GM12878 (cell line): ENCODE data around the gene MARS1. TPM values are rescaled to one million over a fixed set of nuclear protein-coding genes. Genes with fewer than 3 reads are reported as not detected.

Source experiments
- ATAC-seq: fragments of 200-7000 bp; cut with Tn5 transposase; 3 replicates; pipeline ENCODE4 v1.9.1; 2020; ENCODE audit warnings: mild to moderate bottlenecking, moderate library complexity
- BruUV-seq: library from RNA; stranded (reverse); fragments of 400-500 nt; replicated peaks from 2 replicates; lab custom pipeline; 2021; lab: Mats Ljungman, UMichigan
- CTCF ChIA-PET: fragments of 300-600 bp; sonication (Branson Sonifier 250); formaldehyde crosslinking; extraction: SDS; loops from one replicate; lab custom pipeline; 2021; ENCODE audit warnings: inconsistent platforms; lab: Yijun Ruan, JAX
- POLR2A ChIA-PET: fragments of 350-600 bp; formaldehyde crosslinking; extraction: SDS; loops from one replicate; lab custom pipeline; 2021; ENCODE audit warnings: inconsistent platforms; lab: Charles Lee
- RAD21 ChIA-PET: fragments of 300-600 bp; sonication (Branson Sonifier 250); formaldehyde crosslinking; loops from one replicate; lab custom pipeline; 2023; ENCODE audit warnings: antibody characterized with exemption; ENCODE audit not compliant: unreplicated experiment; lab: Charles Lee
- SMC1A ChIA-PET: fragments of 300-600 bp; sonication (Branson Sonifier 250); formaldehyde crosslinking; loops from one replicate; lab custom pipeline; 2023; ENCODE audit not compliant: unreplicated experiment, uncharacterized antibody; lab: Charles Lee
- DNase-seq: peaks from one replicate; pipeline ENCODE4 v3.0.0-alpha.2; 2011; ENCODE audit warnings: low read depth, low spot score
- FAIRE-seq: peaks from 3 replicates; lab custom pipeline; 2011; peaks lifted over from hg19 to GRCh38; lab: Jason Lieb, UNC
- H2AFZ ChIP-seq: 2 replicates; pipeline ENCODE4 v1.6.0; 2011; ENCODE audit warnings: low read depth, low read length, control low read depth; ENCODE audit not compliant: control insufficient read depth
- H3K27ac ChIP-seq: 2 replicates; pipeline ENCODE4 v1.5.1; 2011; ENCODE audit warnings: control low read depth; ENCODE audit not compliant: control insufficient read depth, insufficient read depth
- H3K27me3 ChIP-seq, 2 experiments: replicated peaks in 1 of 2; 2 replicates each; pipeline versions ENCODE4 v1.6.0 to v1.6.1; 2011; ENCODE audit warnings: low read length in 1 of 2; ENCODE audit not compliant: control insufficient read depth in 2 of 2, insufficient read depth in 2 of 2
- H3K36me3 ChIP-seq, 2 experiments: 2 replicates each; pipeline ENCODE4 v1.5.1; 2011; ENCODE audit warnings: low read length in 1 of 2; ENCODE audit not compliant: control insufficient read depth in 2 of 2, insufficient read depth in 2 of 2
- H3K4me1 ChIP-seq: 2 replicates; pipeline ENCODE4 v1.6.1; 2011; ENCODE audit warnings: mild to moderate bottlenecking, low read length, moderate library complexity, mixed read lengths; ENCODE audit not compliant: control insufficient read depth, insufficient read depth
- H3K4me2 ChIP-seq: 2 replicates; pipeline ENCODE4 v1.6.0; 2011; ENCODE audit warnings: control low read depth; ENCODE audit not compliant: control insufficient read depth, insufficient read depth
- H3K4me3 ChIP-seq: fragments of 200-600 bp; sonication (generic); 2 replicates; pipeline ENCODE4 v1.5.1; 2016
- H3K79me2 ChIP-seq: 2 replicates; pipeline ENCODE4 v1.6.0; 2011; ENCODE audit warnings: low read length; ENCODE audit not compliant: control insufficient read depth, insufficient read depth
- H3K9ac ChIP-seq: 2 replicates; pipeline ENCODE4 v1.8.0; 2011; ENCODE audit warnings: low read length, control low read depth, mixed read lengths; ENCODE audit not compliant: control insufficient read depth, insufficient read depth
- H3K9me3 ChIP-seq: replicated peaks from 3 replicates; pipeline ENCODE4 v1.5.1; 2011; ENCODE audit warnings: mild to moderate bottlenecking, low read length; ENCODE audit not compliant: control insufficient read depth, insufficient read depth
- H4K20me1 ChIP-seq: 2 replicates; pipeline ENCODE4 v1.6.0; 2011; ENCODE audit not compliant: control insufficient read depth, insufficient read depth
- BCL11A ChIP-seq: IDR thresholded peaks from 2 replicates; pipeline ENCODE4 v1.6.1; 2011; ENCODE audit warnings: low read depth, low read length
- BCLAF1 ChIP-seq: fragments of 450-650 bp; IDR thresholded peaks from 2 replicates; pipeline ENCODE4 v1.6.1; 2017; ENCODE audit warnings: antibody characterized with exemption, mild to moderate bottlenecking, moderate library complexity
- RFX5 ChIP-seq: IDR thresholded peaks from 2 replicates; pipeline ENCODE4 v1.6.1; 2011; ENCODE audit warnings: low read depth, low read length, improper control_type of control experiment
- SPI1 ChIP-seq: IDR thresholded peaks from 2 replicates; pipeline ENCODE4 v1.6.1; 2011; ENCODE audit warnings: low read depth, mild to moderate bottlenecking, low read length, moderate library complexity, borderline replicate concordance; ENCODE audit not compliant: insufficient read depth
- STAT3 ChIP-seq: IDR thresholded peaks from 2 replicates; pipeline ENCODE4 v1.6.1; 2011; ENCODE audit warnings: low read depth, low read length, improper control_type of control experiment
- TAF1 ChIP-seq: IDR thresholded peaks from 2 replicates; pipeline ENCODE4 v1.6.1; 2011; ENCODE audit warnings: mild to moderate bottlenecking, low read depth, low read length, borderline replicate concordance
- USF1 ChIP-seq: IDR thresholded peaks from 2 replicates; pipeline ENCODE4 v1.6.1; 2011; ENCODE audit warnings: borderline replicate concordance, low read depth, mild to moderate bottlenecking, moderate library complexity, mixed read lengths, low read length; ENCODE audit not compliant: insufficient read depth; ENCODE audit errors: extremely low read length
- ZNF592 ChIP-seq: fragments of 450-650 bp; IDR thresholded peaks from 2 replicates; pipeline ENCODE4 v1.6.1; 2017; ENCODE audit warnings: mild to moderate bottlenecking, moderate library complexity
- WGBS: methylation state at CpG from one replicate; pipeline ENCODE4 v1.1.6; 2016; ENCODE audit warnings: low lambda C conversion rate; ENCODE audit not compliant: insufficient replicate concordance, insufficient coverage; ENCODE audit errors: missing lambda C conversion rate; 5-methylcytosine and 5-hydroxymethylcytosine counted together
- in situ Hi-C: fragments of 300-500 bp; cut with MboI; formaldehyde crosslinking; loops from 9 replicates; pipeline ENCODE4 v1.14.3; 2018; ENCODE audit warnings: mixed read lengths
- intact Hi-C: fragments of 100-400 bp; cut with micrococcal nuclease; formaldehyde crosslinking; loops from one replicate; pipeline ENCODE4 v1.14.2; 2022; ENCODE audit not compliant: unreplicated experiment
- polyA plus RNA-seq, 11 experiments: library from polyadenylated mRNA; depleted of rRNA in 4 of 11; unstranded in 6 of 11; stranded (reverse) in 5 of 11; fragments of >200 nt; fragmentation: Nextera tagmentation in 4 of 11; fragmentation: Illumina TruSeq in 1 of 11; extraction: Ambion mirVana in 4 of 11; extraction: Trizol in 1 of 11; gene quantifications; 1 replicate in 1 of 11; 2 replicates in 10 of 11; pipeline versions ENCODE4 v1.2.1 to v1.2.3, GENCODE V29; 2011 to 2016; ENCODE audit warnings: inconsistent platforms in 2 of 11, missing spikeins in 2 of 11, low read depth in 1 of 11
- total RNA-seq, 4 experiments: library from RNA; depleted of rRNA in 3 of 4; stranded (reverse); fragments of >200 nt in 3 of 4; fragmentation: Illumina TruSeq in 1 of 4; extraction: Trizol in 1 of 4; gene quantifications; 2 replicates each; pipeline versions ENCODE4 v1.2.1 to v1.2.3, GENCODE V29; 2013 to 2021
- TF ChIP-seq, protein P1 (sequence below): IDR thresholded peaks from 2 replicates; pipeline ENCODE4 v1.6.1; 2012; ENCODE audit warnings: low read depth, low read length, improper control_type of control experiment
- TF ChIP-seq, protein P2 (sequence below): IDR thresholded peaks from 2 replicates; pipeline ENCODE4 v1.6.1; 2012; ENCODE audit warnings: mild to moderate bottlenecking, low read depth, low read length

MARS1 gene
- total and polyA plus RNA-seq, 10 of the 15 experiments (the other 5 are each of a cell fraction or from before 2014, with no cell fraction given): 72.3 to 270 (median 153) TPM

GRCh38 chr12:57471661-57472060, 16.2 kb upstream of the MARS1 start:
- Histone ChIP-seq H3K4me2 (no peak overlapping the region), H3K9ac (no peak overlapping the region), H3K9me3 (no peaks in the 10 kb centered on the region), H4K20me1 (no peaks in the 10 kb centered on the region), H3K79me2 (peaks cover 22% of the 10 kb centered on the region), H3K27ac (no peak overlapping the region), H3K36me3 (peaks cover 1 to 33% of the 10 kb centered on the region in 2 experiments), H2AFZ (no peak overlapping the region), H3K4me1 (peaks cover 8% of the 10 kb centered on the region), H3K4me3 (no peak overlapping the region), H3K27me3 (no peaks in the 10 kb centered on the region)
- CTCF ChIA-PET: interaction anchor here (1.2 to 2.2 kb wide), 3 partner anchors 8 to 10 kb away, joined by 3 to 8 read pairs (median 4); partner anchors contain the start of gene ARHGAP9
- ATAC-seq (no peak), FAIRE-seq (no peak), DNase-seq (no peak)
- SMC1A ChIA-PET: interaction anchor here (1.4 kb wide), 1 partner anchor 19 kb away, joined by 3 read pairs; no protein-coding TSS in a partner anchor
- 90% methylated on average over 3 of the region's 3 CpGs for WGBS
- in situ Hi-C loops (no loop called here), intact Hi-C loops (loop anchor here (10.0 kb wide), 1 partner anchor 283 kb away; the partner anchor contains the start of genes CDK4 and MARCHF9)
- RAD21 ChIA-PET: interaction anchor here (1.0 kb wide), 1 partner anchor 13 kb away, joined by 3 read pairs; no protein-coding TSS in a partner anchor
- BruUV-seq: no TSS peak
- POLR2A ChIA-PET: interaction anchor here (0.9 to 1.0 kb wide), 2 partner anchors 9 to 19 kb away, joined by 3 to 4 read pairs; no protein-coding TSS in a partner anchor
- TF ChIP-seq USF1 (no peak), TAF1 (no peak), STAT3 (no peak), BCL11A (no peak), RFX5 (no peak), SPI1 (no peak), ZNF592 (no peak), BCLAF1 (no peak)
- TF ChIP-seq, protein P1, sequence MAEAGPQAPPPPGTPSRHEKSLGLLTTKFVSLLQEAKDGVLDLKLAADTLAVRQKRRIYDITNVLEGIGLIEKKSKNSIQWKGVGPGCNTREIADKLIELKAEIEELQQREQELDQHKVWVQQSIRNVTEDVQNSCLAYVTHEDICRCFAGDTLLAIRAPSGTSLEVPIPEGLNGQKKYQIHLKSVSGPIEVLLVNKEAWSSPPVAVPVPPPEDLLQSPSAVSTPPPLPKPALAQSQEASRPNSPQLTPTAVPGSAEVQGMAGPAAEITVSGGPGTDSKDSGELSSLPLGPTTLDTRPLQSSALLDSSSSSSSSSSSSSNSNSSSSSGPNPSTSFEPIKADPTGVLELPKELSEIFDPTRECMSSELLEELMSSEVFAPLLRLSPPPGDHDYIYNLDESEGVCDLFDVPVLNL: no peak
- TF ChIP-seq, protein P2, sequence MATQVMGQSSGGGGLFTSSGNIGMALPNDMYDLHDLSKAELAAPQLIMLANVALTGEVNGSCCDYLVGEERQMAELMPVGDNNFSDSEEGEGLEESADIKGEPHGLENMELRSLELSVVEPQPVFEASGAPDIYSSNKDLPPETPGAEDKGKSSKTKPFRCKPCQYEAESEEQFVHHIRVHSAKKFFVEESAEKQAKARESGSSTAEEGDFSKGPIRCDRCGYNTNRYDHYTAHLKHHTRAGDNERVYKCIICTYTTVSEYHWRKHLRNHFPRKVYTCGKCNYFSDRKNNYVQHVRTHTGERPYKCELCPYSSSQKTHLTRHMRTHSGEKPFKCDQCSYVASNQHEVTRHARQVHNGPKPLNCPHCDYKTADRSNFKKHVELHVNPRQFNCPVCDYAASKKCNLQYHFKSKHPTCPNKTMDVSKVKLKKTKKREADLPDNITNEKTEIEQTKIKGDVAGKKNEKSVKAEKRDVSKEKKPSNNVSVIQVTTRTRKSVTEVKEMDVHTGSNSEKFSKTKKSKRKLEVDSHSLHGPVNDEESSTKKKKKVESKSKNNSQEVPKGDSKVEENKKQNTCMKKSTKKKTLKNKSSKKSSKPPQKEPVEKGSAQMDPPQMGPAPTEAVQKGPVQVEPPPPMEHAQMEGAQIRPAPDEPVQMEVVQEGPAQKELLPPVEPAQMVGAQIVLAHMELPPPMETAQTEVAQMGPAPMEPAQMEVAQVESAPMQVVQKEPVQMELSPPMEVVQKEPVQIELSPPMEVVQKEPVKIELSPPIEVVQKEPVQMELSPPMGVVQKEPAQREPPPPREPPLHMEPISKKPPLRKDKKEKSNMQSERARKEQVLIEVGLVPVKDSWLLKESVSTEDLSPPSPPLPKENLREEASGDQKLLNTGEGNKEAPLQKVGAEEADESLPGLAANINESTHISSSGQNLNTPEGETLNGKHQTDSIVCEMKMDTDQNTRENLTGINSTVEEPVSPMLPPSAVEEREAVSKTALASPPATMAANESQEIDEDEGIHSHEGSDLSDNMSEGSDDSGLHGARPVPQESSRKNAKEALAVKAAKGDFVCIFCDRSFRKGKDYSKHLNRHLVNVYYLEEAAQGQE: no peak
